Measurements from ENCODE around the gene PTMS.

The PTMS gene

GRCh38 chr12:6772726-6773589, 6.8 kb downstream of the PTMS start:
- Histone ChIP-seq H3K4me3 (ENCODE audit: low read depth, low read length) (no peak overlapping the region), H3K4me1 (ENCODE audit: control insufficient read depth, insufficient read depth, low read length) (peaks cover 13% of the 10 kb centered on the region), H3K36me3 (ENCODE audit: control insufficient read depth in 2 of 2, insufficient read depth in 1 of 2, low read length in 2 of 2) (peaks cover 11 to 26% of the 10 kb centered on the region in 2 experiments; a peak in 2 of 3 replicates), H3K9me3 (ENCODE audit: control insufficient read depth, insufficient read depth, low read depth, low read length) (no peaks in the 10 kb centered on the region), H3K27ac (ENCODE audit: extremely low read depth, low read depth, low read length) (no peak overlapping the region)
- no peak for TF ChIP-seq ZBTB49 (tag by site-specific recombination; IDR thresholded peaks at IDR 0.05; ENCODE audit: low read depth)
- TF ChIP-seq BCL11A (tag by site-specific recombination; IDR thresholded peaks at IDR 0.05; ENCODE audit: low read depth): no peak
- TF ChIP-seq ZNF280D (tag by site-specific recombination; IDR thresholded peaks at IDR 0.05): no peak
- no peak for TF ChIP-seq HOXC10 (CRISPR knock-in tag; IDR thresholded peaks at IDR 0.05)
- TF ChIP-seq KLF16 (tag by site-specific recombination; IDR thresholded peaks at IDR 0.05): no peak
- TF ChIP-seq ZNF341 (tag by site-specific recombination; IDR thresholded peaks at IDR 0.05; ENCODE audit: low read depth): no peak
- TF ChIP-seq YY2 (tag by site-specific recombination; IDR thresholded peaks at IDR 0.05): no peak
- TF ChIP-seq ZBTB8A (tag by site-specific recombination; IDR thresholded peaks at IDR 0.05): no peak
- TF ChIP-seq ZNF433 (tag by site-specific recombination; IDR thresholded peaks at IDR 0.05; ENCODE audit: low read depth): no peak
- TF ChIP-seq ZIC2 (tag by site-specific recombination; IDR thresholded peaks at IDR 0.05): no peak
- no peak for TF ChIP-seq ZNF23 (tag by site-specific recombination; IDR thresholded peaks at IDR 0.05; ENCODE audit: borderline replicate concordance)
- no peak for TF ChIP-seq ZNF530 (tag by site-specific recombination; IDR thresholded peaks at IDR 0.05; ENCODE audit: low read depth)
- TF ChIP-seq ZNF76 (tag by site-specific recombination; IDR thresholded peaks at IDR 0.05; ENCODE audit: borderline replicate concordance, low read depth): no peak
- CTCF ChIA-PET: interaction anchor here (0.7 to 0.9 kb wide), 2 partner anchors 19 to 374 kb away, joined by 4 to 5 read pairs; no protein-coding TSS in a partner anchor
- POLR2A ChIA-PET: interaction anchor here (2.0 to 4.7 kb wide), 2 partner anchors 20 kb away, joined by 7 to 42 read pairs; partner anchors contain the start of gene MLF2

DNA sequence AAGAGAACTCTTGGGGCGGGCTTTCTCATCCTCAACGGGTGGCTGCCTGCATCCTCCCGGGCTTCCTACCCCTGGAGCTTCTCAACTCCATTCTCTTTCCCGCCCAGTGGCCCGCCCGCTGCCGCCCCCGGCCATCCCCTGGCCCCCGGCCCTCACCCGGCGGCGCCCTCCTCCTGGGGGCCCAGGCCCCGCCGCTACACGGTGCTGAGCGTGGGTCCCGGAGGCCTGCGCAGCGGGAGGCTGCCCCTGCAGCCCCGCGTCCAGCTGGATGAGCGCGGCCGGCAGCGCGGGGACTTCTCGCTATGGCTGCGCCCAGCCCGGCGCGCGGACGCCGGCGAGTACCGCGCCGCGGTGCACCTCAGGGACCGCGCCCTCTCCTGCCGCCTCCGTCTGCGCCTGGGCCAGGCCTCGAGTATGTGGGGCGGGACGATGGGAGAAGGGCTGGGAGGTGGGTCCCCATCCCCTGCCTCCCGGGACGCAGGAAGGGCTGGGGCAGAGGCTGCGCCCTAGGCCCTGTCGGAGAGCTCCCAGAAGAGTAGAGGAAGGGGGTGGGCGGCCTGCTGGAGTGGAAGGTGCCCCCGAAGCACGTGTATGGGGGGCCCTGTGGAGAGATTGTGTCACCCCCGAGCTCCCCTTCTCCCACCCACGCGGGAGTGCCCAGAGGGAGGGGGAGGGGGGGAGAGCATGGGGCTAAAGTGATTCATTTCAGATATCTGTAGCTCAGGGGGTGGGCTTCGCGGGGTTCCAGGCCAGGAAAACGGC, 7.6 kb downstream of the PTMS start:
- POLR2A ChIA-PET: interaction anchor here (2.0 kb wide), 1 partner anchor 21 kb away, joined by 7 read pairs; the partner anchor contains the start of gene MLF2
- Histone ChIP-seq H3K36me3 (ENCODE audit: control insufficient read depth in 2 of 2, insufficient read depth in 1 of 2, low read length in 2 of 2) (peaks cover 11 to 26% of the 10 kb centered on the region in 2 experiments; a peak in 2 of 3 replicates), H3K9me3 (ENCODE audit: control insufficient read depth, insufficient read depth, low read depth, low read length) (no peaks in the 10 kb centered on the region), H3K27ac (ENCODE audit: extremely low read depth, low read depth, low read length) (no peak overlapping the region), H3K4me3 (ENCODE audit: low read depth, low read length) (no peak overlapping the region), H3K4me1 (ENCODE audit: control insufficient read depth, insufficient read depth, low read length) (peaks cover 13% of the 10 kb centered on the region)
- CTCF ChIA-PET: interaction anchor here (0.7 to 6.3 kb wide), 3 partner anchors 20 to 373 kb away, joined by 3 to 93 read pairs (median 5); partner anchors contain the start of gene MLF2
- TF ChIP-seq REST (tag by site-specific recombination; IDR thresholded peaks at IDR 0.05) (no peak), ZFHX2 (tag by site-specific recombination; conservative IDR thresholded peaks at IDR 0.05) (0 out of 2 replicates have a peak, but pooled peaks have one; percentile 30), ZFP41 (tag by site-specific recombination; IDR thresholded peaks at IDR 0.05; ENCODE audit: borderline replicate concordance) (no peak), ZNF600 (tag by site-specific recombination; IDR thresholded peaks at IDR 0.05) (no peak), ZIC2 (tag by site-specific recombination; IDR thresholded peaks at IDR 0.05) (peak; percentile 29; the same call in 1 of the 2 replicates)
- TF ChIP-seq, protein P1, sequence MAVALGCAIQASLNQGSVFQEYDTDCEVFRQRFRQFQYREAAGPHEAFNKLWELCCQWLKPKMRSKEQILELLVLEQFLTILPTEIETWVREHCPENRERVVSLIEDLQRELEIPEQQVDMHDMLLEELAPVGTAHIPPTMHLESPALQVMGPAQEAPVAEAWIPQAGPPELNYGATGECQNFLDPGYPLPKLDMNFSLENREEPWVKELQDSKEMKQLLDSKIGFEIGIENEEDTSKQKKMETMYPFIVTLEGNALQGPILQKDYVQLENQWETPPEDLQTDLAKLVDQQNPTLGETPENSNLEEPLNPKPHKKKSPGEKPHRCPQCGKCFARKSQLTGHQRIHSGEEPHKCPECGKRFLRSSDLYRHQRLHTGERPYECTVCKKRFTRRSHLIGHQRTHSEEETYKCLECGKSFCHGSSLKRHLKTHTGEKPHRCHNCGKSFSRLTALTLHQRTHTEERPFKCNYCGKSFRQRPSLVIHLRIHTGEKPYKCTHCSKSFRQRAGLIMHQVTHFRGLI (tag by site-specific recombination; IDR thresholded peaks at IDR 0.05): no peak
